Right hindlimb (tissue), 1 donor: ENCODE data around the gene GRIP2.

ENCODE experiments used
- DNase-seq: peaks from one replicate; pipeline ENCODE4 v3.0.0-alpha.2; 2018

Gene GRIP2

GRCh38 chr3:14538451-14539088 is 1.6 kb downstream of the GRIP2 start:
- DNase-seq, result no peak

- DNase-seq, result no peak
These were observed 2.3 kb downstream of the GRIP2 start for GRCh38 chr3:14537590-14538450.

- no peak for DNase-seq
These were observed 3.1 kb downstream of the GRIP2 start for GRCh38 chr3:14536837-14537589.

- no peak for DNase-seq
These were observed 3.9 kb downstream of the GRIP2 start for GRCh38 chr3:14536055-14536815.

GRCh38 chr3:14535616-14536015 is 4.5 kb downstream of the GRIP2 start:
- no peak for DNase-seq

DNA sequence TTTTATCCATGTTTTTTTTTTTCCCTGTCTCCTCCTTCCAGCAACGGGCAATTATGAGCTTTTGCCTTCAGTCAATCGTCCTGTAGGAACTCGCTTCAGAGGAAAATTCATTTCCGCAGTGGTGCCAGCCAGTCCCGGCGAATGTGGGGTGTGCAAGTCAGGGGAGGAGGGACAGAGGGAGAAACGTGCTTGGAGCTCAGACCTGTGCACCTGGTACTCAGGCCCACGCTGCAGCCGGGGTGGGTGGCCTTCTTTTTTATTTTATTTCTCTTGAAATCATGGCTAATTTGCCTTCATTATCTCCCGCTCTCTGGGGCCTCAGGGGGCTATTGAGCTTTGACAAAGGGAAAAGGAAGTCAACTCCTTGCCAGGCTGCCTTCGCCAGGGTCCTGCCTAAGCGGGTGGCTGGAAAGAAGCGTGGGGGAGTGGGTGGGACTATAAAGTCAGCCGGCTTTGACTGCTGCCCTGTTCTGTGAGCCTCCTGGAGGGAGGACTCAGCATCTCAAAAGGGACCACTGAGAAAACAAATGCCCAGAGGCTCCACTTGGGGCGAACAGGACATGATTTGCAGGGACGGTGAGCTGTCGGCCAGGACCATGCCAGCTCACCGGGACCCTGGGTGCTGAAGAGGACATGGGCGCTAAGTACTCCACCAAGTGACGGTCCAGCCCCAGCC is 5.5 kb downstream of the GRIP2 start:
- no peak for DNase-seq

DNA sequence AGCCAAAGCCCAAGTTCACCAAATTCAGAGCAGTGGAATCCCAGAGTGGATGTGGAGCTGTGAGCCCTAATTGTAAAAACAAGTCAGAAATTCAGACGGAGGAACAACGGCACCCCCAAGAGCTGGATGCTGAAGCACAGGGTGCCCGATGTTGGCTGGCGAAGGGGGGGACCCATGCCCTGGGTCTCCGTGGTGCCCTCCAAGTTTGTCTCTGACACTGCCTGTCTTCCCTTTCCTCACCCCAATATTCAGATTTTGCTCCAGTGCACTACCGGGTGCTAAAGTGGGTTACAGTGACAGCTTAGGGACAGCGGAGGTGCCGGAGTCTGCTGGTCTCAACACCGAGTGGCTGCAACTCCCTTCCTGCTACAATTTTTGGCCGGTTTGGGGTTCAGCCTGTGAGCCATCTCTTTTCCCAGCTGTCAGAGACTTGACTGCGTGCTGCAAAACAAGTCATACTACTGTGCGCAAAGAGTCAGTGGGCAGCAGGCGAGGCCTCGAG is 6.6 kb downstream of the GRIP2 start:
- DNase-seq, result no peak

- DNase-seq, result peak; percentile 53
These were observed 7.3 kb downstream of the GRIP2 start for GRCh38 chr3:14532691-14533456.

DNA sequence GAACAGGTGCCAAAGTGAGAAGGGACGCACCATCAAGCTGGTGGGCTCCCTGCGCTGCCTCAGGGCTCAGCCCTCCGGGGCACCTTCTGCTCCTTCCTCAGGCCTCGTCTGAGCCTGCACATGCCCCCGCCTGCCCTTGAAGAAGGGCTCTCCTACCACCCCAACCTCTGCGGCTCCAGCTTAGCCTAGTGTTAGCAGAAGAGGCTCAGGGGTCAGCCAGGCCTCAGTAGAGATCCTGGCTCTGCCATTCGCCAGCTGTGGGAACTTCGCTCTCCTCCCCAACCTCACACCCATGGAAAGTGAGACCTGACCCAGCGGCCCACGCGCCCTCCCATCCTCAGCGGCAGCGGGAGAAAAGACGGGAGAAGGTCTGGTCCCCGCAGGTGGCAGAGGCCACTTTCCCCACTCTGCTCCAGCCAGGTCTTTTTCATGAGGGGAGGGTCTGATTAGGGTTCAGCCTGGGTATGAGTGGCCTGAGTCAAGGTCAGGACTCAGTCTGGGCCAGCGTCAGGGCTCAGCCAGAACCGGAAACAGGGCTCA is 8.2 kb downstream of the GRIP2 start:
- DNase-seq, result no peak

GRCh38 chr3:14528081-14528480 is 12.1 kb downstream of the GRIP2 start:
- no peak for DNase-seq

DNA sequence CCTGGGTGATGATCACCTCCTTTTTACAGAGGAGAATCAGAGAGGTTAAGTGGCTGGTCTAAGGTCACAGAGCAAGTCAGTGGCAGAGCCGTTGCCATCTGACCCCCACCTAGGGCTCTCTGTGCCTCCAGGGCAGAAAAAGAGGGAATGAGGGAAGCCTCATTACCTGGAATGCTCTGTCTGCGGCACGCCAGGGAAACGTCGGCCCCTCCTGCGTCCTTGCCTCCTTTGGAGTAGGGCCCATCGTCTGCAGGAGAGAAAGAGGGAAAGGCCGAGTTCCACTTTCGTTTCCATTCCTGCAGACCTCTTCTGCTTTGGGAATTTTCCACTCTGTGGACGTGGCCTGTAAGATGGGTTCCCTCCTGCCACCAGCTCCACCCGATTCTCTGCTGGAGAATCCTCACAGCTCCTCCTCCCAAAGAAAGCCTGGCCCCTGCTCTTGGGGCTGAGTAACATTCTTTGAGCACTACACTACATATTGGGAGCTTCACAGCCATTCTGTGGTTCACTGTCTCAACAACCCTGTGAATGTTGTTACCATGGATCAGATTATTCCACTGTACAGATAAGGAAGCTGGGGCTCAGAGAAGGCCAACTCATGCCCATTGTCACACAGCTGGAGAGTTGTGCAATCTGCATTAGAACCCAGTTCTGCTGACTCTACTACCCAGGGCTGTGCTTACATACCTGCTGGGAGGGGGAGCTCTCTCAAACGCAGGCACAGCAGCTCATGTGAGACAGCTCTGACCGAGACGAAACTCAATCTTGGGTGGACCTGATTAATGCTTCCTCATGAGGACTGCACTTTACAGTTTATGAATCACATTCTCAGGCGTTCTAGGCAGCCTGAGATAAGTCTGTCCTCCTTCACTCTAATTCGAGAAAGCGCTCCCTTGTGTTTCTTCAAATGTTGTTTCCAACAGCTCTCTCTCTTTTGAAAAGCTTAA is 14.2 kb downstream of the GRIP2 start:
- DNase-seq, result peak; percentile 52

GRCh38 chr3:14524920-14525660 is 15.1 kb downstream of the GRIP2 start:
- peak; percentile 8 for DNase-seq

DNA sequence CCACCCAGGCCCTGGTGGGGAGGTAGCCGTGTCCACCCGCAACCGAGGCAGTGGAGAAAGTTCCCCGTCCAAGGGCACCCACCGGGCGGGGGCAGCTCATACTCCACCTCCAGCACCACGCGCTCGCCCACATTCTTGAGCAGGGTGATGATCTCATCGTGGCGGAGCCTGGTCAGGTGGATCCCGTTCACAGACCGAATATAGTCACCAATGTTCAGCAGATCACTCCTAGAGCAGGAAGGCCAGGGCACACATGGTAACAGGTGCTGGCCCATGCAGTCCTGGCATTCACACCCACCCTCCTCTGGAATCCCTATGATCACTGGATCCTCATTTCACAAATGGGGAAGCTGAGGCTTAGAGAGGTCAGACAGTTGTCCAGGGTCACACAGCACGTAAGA is 15.8 kb downstream of the GRIP2 start:
- DNase-seq, result peak; percentile 48

DNA sequence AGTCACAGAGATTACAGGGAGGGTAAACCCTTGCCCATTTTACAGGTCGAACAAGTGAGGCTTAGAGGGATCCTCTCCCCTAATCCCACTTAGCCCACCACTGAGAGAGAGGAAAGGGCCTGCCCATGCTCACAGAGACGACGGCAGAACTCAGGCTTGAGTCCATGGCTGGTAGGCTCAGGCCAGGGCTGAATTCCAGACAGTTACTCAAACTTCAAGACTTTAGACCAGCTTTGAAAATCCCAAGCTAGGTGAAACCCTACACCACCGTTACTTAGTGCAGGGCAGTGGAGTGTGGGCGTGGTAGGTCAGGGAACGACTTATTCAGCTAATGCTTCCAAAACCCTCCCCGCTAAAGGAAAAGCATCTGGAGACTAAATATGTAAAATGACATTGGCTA is 16.4 kb downstream of the GRIP2 start:
- peak; percentile 31 for DNase-seq

DNA sequence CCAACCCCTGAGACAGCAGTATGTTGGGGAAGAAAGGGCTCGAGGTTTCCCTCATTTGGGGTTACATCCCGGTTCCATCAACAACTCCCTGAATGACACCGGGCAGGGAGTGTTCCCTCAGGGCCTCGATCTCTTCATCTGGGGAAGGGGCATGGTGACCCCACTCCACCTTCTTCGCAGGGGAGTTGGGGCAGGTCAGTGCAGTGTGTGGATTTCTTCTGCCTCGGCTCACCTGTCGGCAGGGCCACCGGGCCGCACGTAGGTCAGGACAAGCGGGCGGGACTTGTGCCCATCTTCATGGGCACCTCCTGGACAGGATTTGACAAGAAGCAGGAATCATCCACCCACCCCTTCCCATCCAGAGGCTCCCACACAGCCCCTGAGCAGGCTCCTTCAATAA is 17.4 kb downstream of the GRIP2 start:
- DNase-seq, result peak; percentile 12

- peak; percentile 65 for DNase-seq
These were observed 17.9 kb downstream of the GRIP2 start for GRCh38 chr3:14522129-14522691.

GRCh38 chr3:14521611-14522010 is 18.5 kb downstream of the GRIP2 start:
- DNase-seq, result peak; percentile 14

DNA sequence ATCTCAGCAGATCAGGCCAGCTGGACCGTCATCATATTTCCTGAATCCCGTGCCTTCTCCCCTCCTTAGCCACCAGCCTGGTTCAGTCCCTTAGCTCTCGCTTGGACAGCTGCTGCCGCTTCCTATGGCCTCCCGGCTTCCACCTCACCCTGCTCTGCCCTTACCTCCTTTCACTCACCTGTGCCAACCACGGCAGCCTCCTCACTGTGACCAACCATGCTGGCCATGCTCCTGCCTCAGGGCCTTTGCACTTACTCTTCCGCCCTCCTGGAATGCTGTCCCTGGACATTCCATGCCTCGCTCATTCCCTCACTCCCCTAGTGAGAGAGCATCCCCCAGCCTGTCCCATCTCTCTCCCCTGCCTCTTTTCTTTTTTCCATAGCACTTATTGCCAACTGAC is 19.2 kb downstream of the GRIP2 start:
- peak; percentile 11 for DNase-seq

GRCh38 chr3:14520149-14520548 is 20.0 kb downstream of the GRIP2 start:
- peak; percentile 14 for DNase-seq
